ENCODE data around the gene TSPY4.
"Not testable (repeated sequence)": the region's sequence is repeated elsewhere in the genome, so short reads cannot be mapped to it uniquely, and the experiment has no call there.

Gene TSPY4, protein sequence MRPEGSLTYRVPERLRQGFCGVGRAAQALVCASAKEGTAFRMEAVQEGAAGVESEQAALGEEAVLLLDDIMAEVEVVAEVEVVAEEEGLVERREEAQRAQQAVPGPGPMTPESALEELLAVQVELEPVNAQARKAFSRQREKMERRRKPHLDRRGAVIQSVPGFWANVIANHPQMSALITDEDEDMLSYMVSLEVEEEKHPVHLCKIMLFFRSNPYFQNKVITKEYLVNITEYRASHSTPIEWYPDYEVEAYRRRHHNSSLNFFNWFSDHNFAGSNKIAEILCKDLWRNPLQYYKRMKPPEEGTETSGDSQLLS

DNA sequence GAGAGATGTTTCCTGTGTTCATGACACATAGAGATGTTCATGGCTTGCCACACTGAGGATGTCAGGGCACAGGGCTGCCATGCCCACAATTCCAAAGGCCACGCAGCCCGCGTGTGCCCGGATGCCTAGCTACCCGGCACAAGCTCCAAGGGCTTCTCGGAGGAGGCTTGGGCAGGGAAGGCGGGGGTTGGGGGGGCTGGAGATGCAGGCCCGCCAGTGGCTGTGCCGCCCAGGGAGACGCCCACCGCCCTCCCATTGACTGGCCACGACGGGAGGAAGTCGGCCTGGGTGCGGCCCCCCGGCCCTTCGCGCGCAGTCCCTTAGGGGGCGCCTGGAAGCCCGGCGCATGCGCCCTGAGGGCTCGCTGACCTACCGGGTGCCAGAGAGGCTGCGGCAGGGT is at the start of gene TSPY4:
TSPY4 (plus strand) TSS at position 301 of the 400 bp plus-strand sequence; CDS start at position 347, 46 bp downstream.
- not testable (repeated sequence) for DNase-seq (ENCODE audit: low spot score)

DNA sequence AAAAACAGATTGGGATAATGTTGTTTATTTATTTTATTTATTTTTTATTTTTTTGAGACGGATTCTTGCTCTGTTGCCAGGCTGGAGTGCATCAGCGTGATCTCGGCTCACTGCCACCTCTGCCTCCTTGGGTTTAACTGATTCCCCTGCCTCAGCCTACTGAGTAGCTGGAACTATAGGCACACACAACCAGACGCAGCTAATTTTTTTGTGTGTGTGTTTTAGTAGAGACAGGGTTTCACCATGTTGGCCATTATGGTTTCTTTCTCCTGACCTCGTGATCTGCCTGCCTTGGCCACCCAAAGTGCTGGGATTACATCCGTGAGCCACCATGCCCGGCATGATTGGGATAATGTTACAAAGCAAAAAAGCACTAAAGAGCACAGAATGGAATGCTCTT is 16.3 kb upstream of the TSPY4 start:
- no peak for DNase-seq (ENCODE audit: low spot score)

DNA sequence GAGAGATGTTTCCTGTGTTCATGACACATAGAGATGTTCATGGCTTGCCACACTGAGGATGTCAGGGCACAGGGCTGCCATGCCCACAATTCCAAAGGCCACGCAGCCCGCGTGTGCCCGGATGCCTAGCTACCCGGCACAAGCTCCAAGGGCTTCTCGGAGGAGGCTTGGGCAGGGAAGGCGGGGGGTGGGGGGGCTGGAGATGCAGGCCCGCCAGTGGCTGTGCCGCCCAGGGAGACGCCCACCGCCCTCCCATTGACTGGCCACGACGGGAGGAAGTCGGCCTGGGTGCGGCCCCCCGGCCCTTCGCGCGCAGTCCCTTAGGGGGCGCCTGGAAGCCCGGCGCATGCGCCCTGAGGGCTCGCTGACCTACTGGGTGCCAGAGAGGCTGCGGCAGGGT is 20.2 kb downstream of the TSPY4 start, which contains the start of gene TSPY8:
TSPY8 (plus strand) TSS at position 301 of the 400 bp plus-strand sequence; CDS start at position 347, 46 bp downstream.
- not testable (repeated sequence) for DNase-seq (ENCODE audit: low spot score)
